ENCODE data around the gene TIRAP.

The TIRAP gene

GRCh38 chr11:126339863-126340434 lies 57.1 kb downstream of the TIRAP start:
- H3K9me3 ChIP-seq = no peaks in the 10 kb centered on the region
- H3K4me3 ChIP-seq (ENCODE audit: low read depth, low read length) = no peak overlapping the region
- H3K36me3 ChIP-seq = peaks cover 3% of the 10 kb centered on the region; the same call in 1 of the 2 replicates
- peaks cover 26% of the 10 kb centered on the region for H3K4me1 ChIP-seq
- no peak for TF ChIP-seq CTCF (IDR thresholded peaks at IDR 0.05; ENCODE audit: low read depth, low read length)
- no peak for DNase-seq
- H3K27me3 ChIP-seq = no peaks in the 10 kb centered on the region

- DNase-seq = no peak
Observed at GRCh38 chr11:126340960-126341606, 58.2 kb downstream of the TIRAP start.

GRCh38 chr11:126341760-126342161 lies 58.9 kb downstream of the TIRAP start:
- Histone ChIP-seq H3K36me3 (peaks cover 5% of the 10 kb centered on the region), H3K27me3 (no peaks in the 10 kb centered on the region), H3K9me3 (no peaks in the 10 kb centered on the region), H3K4me1 (peaks cover 31% of the 10 kb centered on the region), H3K4me3 (ENCODE audit: low read depth, low read length) (no peak overlapping the region)
- peak; percentile 58 for DNase-seq
- TF ChIP-seq CTCF (IDR thresholded peaks at IDR 0.05; ENCODE audit: low read depth, low read length) = no peak

More at GRCh38 chr11:126340960-126341606, 58.2 kb downstream of the TIRAP start:
- no peak for TF ChIP-seq CTCF (IDR thresholded peaks at IDR 0.05; ENCODE audit: low read depth, low read length)
- no peak overlapping the region for H3K4me3 ChIP-seq (ENCODE audit: low read depth, low read length)
- peaks cover 32% of the 10 kb centered on the region for H3K4me1 ChIP-seq
- peaks cover 5% of the 10 kb centered on the region for H3K36me3 ChIP-seq
- no peaks in the 10 kb centered on the region for H3K27me3 ChIP-seq
- H3K9me3 ChIP-seq = no peaks in the 10 kb centered on the region

GRCh38 chr11:126343051-126343450 lies 60.2 kb downstream of the TIRAP start:
- DNase-seq = no peak
- no peaks in the 10 kb centered on the region for H3K27me3 ChIP-seq
- peaks cover 35% of the 10 kb centered on the region for H3K4me1 ChIP-seq
- peaks cover 5% of the 10 kb centered on the region for H3K36me3 ChIP-seq
- TF ChIP-seq CTCF (IDR thresholded peaks at IDR 0.05; ENCODE audit: low read depth, low read length) = no peak
- no peaks in the 10 kb centered on the region for H3K9me3 ChIP-seq
- no peak overlapping the region for H3K4me3 ChIP-seq (ENCODE audit: low read depth, low read length)

Measured in BE2C (cell line).